DOHH2 (cell line): ENCODE results near the gene NR3C2.

ENCODE experiments used
- EZH2phosphoT487 ChIP-seq: fragments of 200-600 bp; sonication (generic); IDR thresholded peaks from 2 replicates; pipeline ENCODE4 v1.6.1; 2017; ENCODE audit warnings: borderline replicate concordance, mild to moderate bottlenecking, antibody characterized with exemption, low read length, moderate library complexity, mixed read lengths
- TF ChIP-seq, protein P1 (sequence below): fragments of 200-600 bp; sonication (generic); IDR thresholded peaks from one replicate; pipeline ENCODE4 v1.5.1; 2014; ENCODE audit warnings: antibody characterized with exemption, mild to moderate bottlenecking, low read depth, low read length; ENCODE audit not compliant: poor library complexity, severe bottlenecking

DNA sequence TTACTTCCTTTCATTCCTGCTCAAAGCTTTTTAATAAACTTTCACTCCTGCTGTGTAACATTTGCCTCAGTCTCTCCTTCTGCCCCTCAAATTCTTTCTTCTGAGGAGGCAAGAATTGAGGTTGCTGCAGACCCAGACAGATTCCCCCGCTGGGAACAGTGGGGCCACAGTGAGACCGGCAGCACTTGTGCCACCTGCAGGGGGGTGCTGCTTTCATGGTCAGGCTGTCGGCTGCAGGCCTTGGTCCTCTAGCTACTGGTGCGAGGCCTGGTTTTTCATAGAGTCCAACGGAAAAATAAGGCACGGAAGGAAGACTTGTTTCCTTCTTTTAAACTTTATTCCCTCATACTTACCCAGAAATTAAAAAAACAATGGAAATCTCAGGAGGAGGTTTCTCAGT is 296.7 kb downstream of the NR3C2 start:
- TF ChIP-seq, protein P1, sequence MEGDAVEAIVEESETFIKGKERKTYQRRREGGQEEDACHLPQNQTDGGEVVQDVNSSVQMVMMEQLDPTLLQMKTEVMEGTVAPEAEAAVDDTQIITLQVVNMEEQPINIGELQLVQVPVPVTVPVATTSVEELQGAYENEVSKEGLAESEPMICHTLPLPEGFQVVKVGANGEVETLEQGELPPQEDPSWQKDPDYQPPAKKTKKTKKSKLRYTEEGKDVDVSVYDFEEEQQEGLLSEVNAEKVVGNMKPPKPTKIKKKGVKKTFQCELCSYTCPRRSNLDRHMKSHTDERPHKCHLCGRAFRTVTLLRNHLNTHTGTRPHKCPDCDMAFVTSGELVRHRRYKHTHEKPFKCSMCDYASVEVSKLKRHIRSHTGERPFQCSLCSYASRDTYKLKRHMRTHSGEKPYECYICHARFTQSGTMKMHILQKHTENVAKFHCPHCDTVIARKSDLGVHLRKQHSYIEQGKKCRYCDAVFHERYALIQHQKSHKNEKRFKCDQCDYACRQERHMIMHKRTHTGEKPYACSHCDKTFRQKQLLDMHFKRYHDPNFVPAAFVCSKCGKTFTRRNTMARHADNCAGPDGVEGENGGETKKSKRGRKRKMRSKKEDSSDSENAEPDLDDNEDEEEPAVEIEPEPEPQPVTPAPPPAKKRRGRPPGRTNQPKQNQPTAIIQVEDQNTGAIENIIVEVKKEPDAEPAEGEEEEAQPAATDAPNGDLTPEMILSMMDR = no peak
- TF ChIP-seq EZH2phosphoT487 = no peak
